Measurements from ENCODE around the gene PTRH2.

DNA sequence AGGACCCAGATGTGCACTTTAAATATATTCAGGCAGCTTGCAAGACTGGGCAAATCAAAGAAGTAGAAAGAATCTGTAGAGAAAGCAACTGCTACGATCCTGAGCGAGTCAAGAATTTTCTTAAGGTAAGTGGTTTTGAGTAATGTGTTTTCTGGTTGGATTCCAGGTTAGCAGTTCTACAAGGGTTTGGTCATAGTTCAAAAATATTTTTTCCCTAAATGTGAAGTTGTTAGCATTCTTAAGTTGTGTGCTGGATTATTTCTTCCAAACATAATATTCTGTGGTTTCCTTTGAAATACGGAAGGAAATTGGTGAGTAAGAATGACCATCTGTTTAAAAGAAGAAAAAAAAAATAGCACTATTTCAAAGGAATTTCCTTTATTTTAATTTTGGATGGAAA is 38.4 kb downstream of the PTRH2 start:
- TF ChIP-seq GATA2 (IDR thresholded peaks at IDR 0.05; ENCODE audit: low read depth, low read length), result no peak
- TF ChIP-seq GATA3 (IDR thresholded peaks at IDR 0.05; ENCODE audit: low read depth, low read length), result no peak
